ENCODE data around the gene BAHCC1. TPM values are rescaled to one million over a fixed set of nuclear protein-coding genes. Genes with fewer than 3 reads are reported as not detected.

Gene BAHCC1
- total and polyA plus RNA-seq, 2 of the 4 experiments (the other 2 are of a cell fraction), result 0.36 to 7.8 TPM

DNA sequence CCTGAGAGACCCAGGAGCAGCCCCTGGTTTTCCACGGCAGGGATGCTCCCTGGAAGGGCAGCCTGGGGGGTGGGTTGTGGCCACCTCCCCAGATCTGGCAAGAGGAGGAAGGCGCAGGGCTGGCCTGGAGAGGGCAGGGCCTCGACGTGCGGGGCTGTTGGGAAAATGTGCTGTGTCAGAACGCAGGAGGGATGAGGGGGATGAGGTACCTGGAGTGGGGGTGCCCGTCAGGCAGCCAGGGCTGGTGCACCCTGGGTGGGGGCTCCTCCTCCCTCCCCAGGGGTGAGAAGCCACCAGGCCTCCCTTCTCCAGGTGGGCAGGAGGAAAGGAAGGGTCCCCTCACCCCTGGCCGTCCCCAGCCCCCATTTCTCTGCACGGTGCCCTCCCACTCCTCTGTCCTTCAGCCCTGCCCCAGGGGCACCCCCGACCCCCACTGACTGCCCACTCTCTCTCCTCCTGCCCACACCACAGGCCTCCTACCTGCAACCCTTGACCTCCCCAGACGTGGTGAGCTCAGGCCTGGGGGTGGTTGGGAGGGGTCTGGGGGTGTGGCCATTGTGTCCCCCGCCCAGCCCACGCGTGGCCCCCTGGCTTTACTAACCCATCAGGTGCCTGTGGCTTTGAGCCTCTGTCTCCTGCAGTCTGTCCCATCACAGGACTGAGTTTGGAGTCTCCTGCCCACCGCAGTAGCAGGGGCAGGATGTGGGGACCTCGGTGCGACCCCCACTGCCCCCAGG, 39.6 kb downstream of the BAHCC1 start:
- H3K23ac ChIP-seq (ENCODE audit: low read depth, low read length), result no peak overlapping the region
- DNase-seq (no peak), ATAC-seq (ENCODE audit: low read depth) (no peak)
- H3K27me3 ChIP-seq (ENCODE audit: control insufficient read depth, insufficient read depth, low read length), result no peaks in the 10 kb centered on the region
- H3K4me2 ChIP-seq (ENCODE audit: low read depth, low read length), result no peak overlapping the region
- H3K9me3 ChIP-seq (ENCODE audit: control insufficient read depth, insufficient read depth, low read length), result no peaks in the 10 kb centered on the region
- ChIA-PET POLR2A (ENCODE audit: unreplicated experiment) (no interaction called here), CTCF (no interaction called here)
- no peak overlapping the region for H3K27ac ChIP-seq (ENCODE audit: insufficient read depth, low read length)
- H3K9me1 ChIP-seq (ENCODE audit: insufficient read depth, low read length), result no peaks in the 10 kb centered on the region
- no peak overlapping the region for H3K4me3 ChIP-seq (ENCODE audit: insufficient read depth, low read depth, low read length)
- H3K9ac ChIP-seq (ENCODE audit: low read depth, low read length), result no peak overlapping the region
- H2AFZ ChIP-seq (replicated peaks; ENCODE audit: low read length, poor library complexity), result no peak overlapping the region
- peak overlapping the region; percentile 5 for H2AK9ac ChIP-seq (replicated peaks; ENCODE audit: low read depth, low read length, poor library complexity)
- H3K79me1 ChIP-seq (ENCODE audit: low read depth in 1 of 2, low read length in 2 of 2), result peaks cover 0 to 5% of the 10 kb centered on the region in 2 experiments; a peak in 1 of 4 replicates
- peaks cover 11% of the 10 kb centered on the region for H3K4me1 ChIP-seq (ENCODE audit: control insufficient read depth, insufficient read depth, low read length)
- H3K56ac ChIP-seq (ENCODE audit: extremely low read depth, insufficient read depth, low read length), result no peak overlapping the region
- BruUV-seq (replicated peaks), result no TSS peak
- no peaks in the 10 kb centered on the region for H3K36me3 ChIP-seq (ENCODE audit: control insufficient read depth, insufficient read depth, low read length)
- no peak overlapping the region for H2AK5ac ChIP-seq (ENCODE audit: low read depth, low read length)
- H3K4ac ChIP-seq (ENCODE audit: low read depth, low read length), result no peak overlapping the region
- no peak overlapping the region for H4K5ac ChIP-seq (ENCODE audit: low read depth, low read length)
- no peak overlapping the region for H3K18ac ChIP-seq (ENCODE audit: low read depth, low read length)
- no peak overlapping the region for H2BK20ac ChIP-seq (ENCODE audit: low read depth, low read length)
- H2BK15ac ChIP-seq (ENCODE audit: low read depth, low read length), result no peak overlapping the region
- TF ChIP-seq RCOR1 (IDR thresholded peaks at IDR 0.05; ENCODE audit: insufficient replicate concordance, low read length) (no peak), FOS (IDR thresholded peaks at IDR 0.05; ENCODE audit: low read depth, low read length) (no peak), ELK1 (IDR thresholded peaks at IDR 0.05; ENCODE audit: borderline replicate concordance, low read depth, low read length) (no peak), CHD1 (IDR thresholded peaks at IDR 0.05; ENCODE audit: low read depth, low read length) (no peak), MAFK (IDR thresholded peaks at IDR 0.05; ENCODE audit: low read depth, low read length) (no peak), USF2 (IDR thresholded peaks at IDR 0.05; ENCODE audit: low read depth, low read length) (no peak), CTCF (conservative IDR thresholded peaks at IDR 0.05; ENCODE audit: low read depth, low read length) (no peak), NFE2L2 (IDR thresholded peaks at IDR 0.05; ENCODE audit: low read depth, low read length) (no peak), POLR2A (IDR thresholded peaks at IDR 0.05; ENCODE audit: low read depth, low read length) (no peak), RAD21 (IDR thresholded peaks at IDR 0.05; ENCODE audit: low read length) (no peak), MXI1 (IDR thresholded peaks at IDR 0.05; ENCODE audit: borderline replicate concordance, low read depth, low read length) (no peak), CEBPB (IDR thresholded peaks at IDR 0.05; ENCODE audit: low read depth, low read length) (no peak), MAZ (IDR thresholded peaks at IDR 0.05; ENCODE audit: borderline replicate concordance, low read depth, low read length) (no peak), BHLHE40 (IDR thresholded peaks at IDR 0.05; ENCODE audit: low read depth, low read length) (no peak), RFX5 (IDR thresholded peaks at IDR 0.05; ENCODE audit: low read depth, low read length) (no peak), SMC3 (IDR thresholded peaks at IDR 0.05; ENCODE audit: low read depth, low read length) (no peak)
- intact Hi-C loops (cut with micrococcal nuclease) (no loop called here), in situ Hi-C loops (cut with MboI; ENCODE audit: low sequenced_read_pairs) (no loop called here), dilution Hi-C loops (cut with HindIII; ENCODE audit: low sequenced_read_pairs, unreplicated experiment) (no loop called here)
- no peak overlapping the region for H4K8ac ChIP-seq (ENCODE audit: low read depth in 2 of 2, low read length in 2 of 2)
- H3K14ac ChIP-seq (replicated peaks; ENCODE audit: low read depth, low read length), result no peak overlapping the region
- no peak overlapping the region for H2BK5ac ChIP-seq (ENCODE audit: low read depth, low read length, poor library complexity, severe bottlenecking)
- no CpG with 5 or more reads among the region's 17 CpGs for WGBS, 2 experiments (ENCODE audit: extremely low coverage in 2 of 2, insufficient read length in 1 of 2)
- H4K20me1 ChIP-seq (ENCODE audit: insufficient read depth, low read length), result peaks cover under 1% of the 10 kb centered on the region; the same call in 1 of the 2 replicates
- H4K91ac ChIP-seq (ENCODE audit: insufficient read depth, low read depth, low read length), result no peak overlapping the region
- H2BK120ac ChIP-seq (ENCODE audit: low read depth, low read length), result no peak overlapping the region
